Natural killer cell (primary cell): ENCODE results near the gene SLC6A3. TPM values are rescaled to one million over a fixed set of nuclear protein-coding genes. Genes with fewer than 3 reads are reported as not detected.
A peak's percentile ranks its signal among the peaks of the same experiment; 100 is the strongest.

Experiments used
- ATAC-seq, 3 donors: fragments of 150-1000 bp in 2 of 3; fragments of 200-7000 bp in 1 of 3; cut with Tn5 transposase; 1 replicate in 1 of 3; 2 replicates in 2 of 3; pipeline ENCODE4 v1.10.0; 2021; ENCODE audit warnings: mild to moderate bottlenecking in 2 of 3, moderate library complexity in 2 of 3
- DNase-seq, 2 donors: peaks; one replicate each; pipeline versions ENCODE4 v3.0.0 to v3.0.0-alpha.2; 2013 to 2021; ENCODE audit warnings: mixed read lengths in 1 of 2
- H3K27ac ChIP-seq: one replicate; pipeline ENCODE4 v1.5.1; 2013; ENCODE audit warnings: mild to moderate bottlenecking, low read length
- H3K27me3 ChIP-seq: one replicate; pipeline ENCODE4 v1.6.1; 2013; ENCODE audit warnings: low read length; ENCODE audit not compliant: control insufficient read depth, insufficient read depth
- H3K36me3 ChIP-seq: one replicate; pipeline ENCODE4 v1.6.1; 2013; ENCODE audit warnings: low read length; ENCODE audit not compliant: control insufficient read depth, insufficient read depth
- H3K4me1 ChIP-seq: one replicate; pipeline ENCODE4 v1.6.1; 2013; ENCODE audit warnings: low read length; ENCODE audit not compliant: control insufficient read depth, insufficient read depth
- H3K4me3 ChIP-seq: one replicate; pipeline ENCODE4 v1.5.1; 2013; ENCODE audit warnings: low read length
- H3K9me3 ChIP-seq: one replicate; pipeline ENCODE4 v1.6.1; 2013; ENCODE audit warnings: low read length; ENCODE audit not compliant: control insufficient read depth, insufficient read depth
- H3K27ac Mint-ChIP-seq, 2 donors: one replicate each; pipeline ENCODE4 v1.8.0; 2022; ENCODE audit warnings: mild to moderate bottlenecking in 2 of 2, mixed read lengths in 2 of 2, moderate library complexity in 1 of 2
- H3K27me3 Mint-ChIP-seq, 2 donors: one replicate each; pipeline ENCODE4 v1.8.0; 2022; ENCODE audit warnings: low read depth in 2 of 2, mixed read lengths in 2 of 2
- H3K36me3 Mint-ChIP-seq: one replicate; pipeline ENCODE4 v1.8.0; 2022; ENCODE audit warnings: mixed read lengths
- H3K4me1 Mint-ChIP-seq, 2 donors: one replicate each; pipeline ENCODE4 v1.8.0; 2022; ENCODE audit warnings: mixed read lengths in 2 of 2
- H3K4me3 Mint-ChIP-seq: one replicate; pipeline ENCODE4 v1.8.0; 2022; ENCODE audit warnings: mild to moderate bottlenecking, moderate library complexity, mixed read lengths
- H3K9me3 Mint-ChIP-seq, 2 donors: one replicate each; pipeline ENCODE4 v1.8.0; 2022; ENCODE audit warnings: mixed read lengths in 2 of 2
- WGBS: methylation state at CpG from one replicate; pipeline ENCODE4 v1.1.7; 2013; ENCODE audit warnings: missing lambda C conversion rate; ENCODE audit not compliant: insufficient coverage; 5-methylcytosine and 5-hydroxymethylcytosine counted together
- intact Hi-C: fragments of 100-400 bp; cut with micrococcal nuclease; formaldehyde crosslinking; loops from one replicate; pipeline ENCODE4 v1.14.2; 2022
- total RNA-seq, 4 donors: library from RNA; stranded (reverse); fragments of 120-200 nt in 1 of 4; gene quantifications; one replicate each; pipeline versions ENCODE4 v1.2.3 to v1.2.4, GENCODE V29; 2013 to 2022
- TF ChIP-seq, protein P1 (sequence below): fragments of 200-600 bp; IDR thresholded peaks from one replicate; pipeline ENCODE4 v1.8.0; 2022; ENCODE audit warnings: antibody characterized with exemption

The SLC6A3 gene
- total RNA-seq, 3 donors from 2014 or later (not counting 1 experiment from before 2014, with no cell fraction given) = not detected

DNA sequence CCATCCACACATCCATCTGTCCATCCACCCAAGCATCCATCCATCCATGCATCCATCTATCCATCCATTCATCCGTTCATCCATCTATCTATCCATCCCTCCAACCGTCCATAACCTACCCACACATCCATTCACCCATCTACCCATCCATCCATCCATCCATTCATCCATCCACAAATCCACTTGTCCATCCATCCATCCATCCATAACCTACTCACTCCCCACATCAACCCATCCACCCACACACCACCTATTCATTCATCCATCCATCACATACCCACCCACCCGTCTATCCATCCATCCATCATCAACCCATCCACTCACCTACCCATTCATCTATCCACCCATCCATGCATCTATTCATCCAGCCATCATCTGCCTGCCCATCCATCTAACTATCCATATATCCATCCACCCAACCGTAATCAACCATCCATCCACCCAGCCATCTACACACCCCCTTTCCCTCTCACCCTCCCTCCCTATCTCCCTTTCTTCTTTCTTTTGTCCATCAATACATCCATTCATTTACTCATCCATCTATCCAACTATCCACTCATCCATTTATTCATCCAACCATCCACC, 56.8 kb downstream of the SLC6A3 start:
- intact Hi-C loops = no loop called here
- Mint-ChIP-seq H3K9me3 (no peaks in the 10 kb centered on the region), H3K27me3 (peaks cover 0 to 17% of the 10 kb centered on the region in 2 donors), H3K4me1 (peaks cover 23 to 24% of the 10 kb centered on the region in 2 donors), H3K27ac (peak overlapping the region in 1 of 2 donors; percentile 5), H3K36me3 (no peaks in the 10 kb centered on the region), H3K4me3 (peak overlapping the region; percentile 0)
- no peak for DNase-seq
- no peak overlapping the region for H3K27ac ChIP-seq
- ATAC-seq = no peak
- 91% methylated on average over 4 of the region's 4 CpGs for WGBS
- no peaks in the 10 kb centered on the region for H3K27me3 ChIP-seq
- no peaks in the 10 kb centered on the region for H3K36me3 ChIP-seq
- no peak overlapping the region for H3K4me3 ChIP-seq
- H3K4me1 ChIP-seq = peaks cover 18% of the 10 kb centered on the region
- TF ChIP-seq, protein P1, sequence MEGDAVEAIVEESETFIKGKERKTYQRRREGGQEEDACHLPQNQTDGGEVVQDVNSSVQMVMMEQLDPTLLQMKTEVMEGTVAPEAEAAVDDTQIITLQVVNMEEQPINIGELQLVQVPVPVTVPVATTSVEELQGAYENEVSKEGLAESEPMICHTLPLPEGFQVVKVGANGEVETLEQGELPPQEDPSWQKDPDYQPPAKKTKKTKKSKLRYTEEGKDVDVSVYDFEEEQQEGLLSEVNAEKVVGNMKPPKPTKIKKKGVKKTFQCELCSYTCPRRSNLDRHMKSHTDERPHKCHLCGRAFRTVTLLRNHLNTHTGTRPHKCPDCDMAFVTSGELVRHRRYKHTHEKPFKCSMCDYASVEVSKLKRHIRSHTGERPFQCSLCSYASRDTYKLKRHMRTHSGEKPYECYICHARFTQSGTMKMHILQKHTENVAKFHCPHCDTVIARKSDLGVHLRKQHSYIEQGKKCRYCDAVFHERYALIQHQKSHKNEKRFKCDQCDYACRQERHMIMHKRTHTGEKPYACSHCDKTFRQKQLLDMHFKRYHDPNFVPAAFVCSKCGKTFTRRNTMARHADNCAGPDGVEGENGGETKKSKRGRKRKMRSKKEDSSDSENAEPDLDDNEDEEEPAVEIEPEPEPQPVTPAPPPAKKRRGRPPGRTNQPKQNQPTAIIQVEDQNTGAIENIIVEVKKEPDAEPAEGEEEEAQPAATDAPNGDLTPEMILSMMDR = no peak
- H3K9me3 ChIP-seq = no peaks in the 10 kb centered on the region

DNA sequence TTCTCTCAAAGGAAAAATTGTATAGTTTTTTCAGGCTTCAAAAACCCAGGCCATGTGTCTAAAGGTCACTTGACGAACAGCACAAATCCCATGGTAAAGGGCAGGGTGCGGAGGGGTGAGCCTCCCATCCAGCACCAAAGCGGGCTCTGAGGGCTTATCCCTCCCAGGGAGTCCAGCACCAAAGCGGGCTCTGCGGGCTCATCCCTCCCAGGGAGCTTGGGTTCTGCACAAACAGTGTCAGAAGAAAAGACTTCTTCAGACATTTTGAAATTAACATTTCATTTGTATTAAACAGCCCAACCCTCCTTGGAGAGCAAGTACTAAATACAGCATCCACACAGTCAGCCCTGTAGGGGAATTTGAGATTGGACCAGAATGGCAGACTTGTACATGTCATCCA, 57.4 kb downstream of the SLC6A3 start:
- no peak for ATAC-seq
- Mint-ChIP-seq H3K27ac (peak overlapping the region; percentile 96 to 97), H3K27me3 (peaks cover 0 to 17% of the 10 kb centered on the region in 2 donors), H3K9me3 (no peaks in the 10 kb centered on the region), H3K4me3 (peak overlapping the region; percentile 99), H3K4me1 (peaks cover 23 to 24% of the 10 kb centered on the region in 2 donors), H3K36me3 (no peaks in the 10 kb centered on the region)
- no peaks in the 10 kb centered on the region for H3K27me3 ChIP-seq
- TF ChIP-seq, protein P1 = no peak
- no peaks in the 10 kb centered on the region for H3K9me3 ChIP-seq
- no peaks in the 10 kb centered on the region for H3K36me3 ChIP-seq
- DNase-seq = no peak
- intact Hi-C loops = loop anchor here (2.0 kb wide), 1 partner anchor 43 kb away; the partner anchor contains the start of gene CLPTM1L
- H3K27ac ChIP-seq = no peak overlapping the region
- peaks cover 18% of the 10 kb centered on the region for H3K4me1 ChIP-seq
- H3K4me3 ChIP-seq = no peak overlapping the region
- 95% methylated on average over 5 of the region's 5 CpGs for WGBS

DNA sequence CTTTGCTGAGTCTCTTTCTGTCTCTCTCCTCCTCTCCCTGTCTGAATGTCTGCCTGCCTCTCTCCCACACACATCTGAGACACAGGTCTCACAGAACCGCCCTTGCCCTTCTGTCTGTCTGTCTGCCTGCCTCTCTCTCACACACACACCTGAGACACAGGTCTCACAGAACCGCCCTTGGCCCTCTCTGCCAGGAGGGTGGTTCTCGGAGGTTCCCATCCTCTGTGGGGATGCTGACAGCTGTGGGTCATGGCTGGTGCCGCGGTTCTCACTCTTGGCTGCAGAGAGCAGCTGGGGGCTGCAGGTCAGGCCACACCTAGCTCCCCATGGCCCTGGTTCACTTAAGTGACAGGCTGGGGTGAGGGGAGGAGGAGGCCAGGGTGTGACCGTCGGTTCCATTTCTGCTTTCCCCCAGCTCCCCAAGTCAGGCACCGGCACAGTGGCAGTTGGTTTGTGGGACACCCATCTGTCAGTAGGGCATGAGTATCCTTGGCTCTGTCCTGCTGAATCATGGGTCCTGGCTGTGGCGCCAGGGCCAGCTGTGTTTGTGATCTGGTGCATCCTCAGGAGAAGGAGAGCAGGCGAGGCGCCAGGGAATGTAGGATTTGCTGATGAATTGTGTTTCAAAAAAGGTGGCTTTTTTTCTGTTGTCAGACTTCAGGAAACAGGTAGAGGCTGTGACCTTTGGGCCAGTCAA, 58.0 kb downstream of the SLC6A3 start:
- Histone ChIP-seq H3K4me3 (no peak overlapping the region), H3K4me1 (peaks cover 18% of the 10 kb centered on the region), H3K36me3 (no peaks in the 10 kb centered on the region), H3K9me3 (no peaks in the 10 kb centered on the region), H3K27me3 (no peaks in the 10 kb centered on the region), H3K27ac (peak overlapping the region; percentile 91)
- Mint-ChIP-seq H3K36me3 (no peaks in the 10 kb centered on the region), H3K9me3 (no peaks in the 10 kb centered on the region), H3K4me3 (peak overlapping the region; percentile 99), H3K27ac (peak overlapping the region; percentile 96 to 97), H3K27me3 (peaks cover 0 to 17% of the 10 kb centered on the region in 2 donors), H3K4me1 (peaks cover 23 to 24% of the 10 kb centered on the region in 2 donors)
- 72% methylated on average over 11 of the region's 11 CpGs for WGBS
- DNase-seq (peak in 1 of 2 donors; percentile 34), ATAC-seq (no peak)
- TF ChIP-seq, protein P1 = no peak
- intact Hi-C loops = loop anchor here (2.0 kb wide), 1 partner anchor 42 kb away; the partner anchor contains the start of gene CLPTM1L
